ENCODE measurements around the gene ACTN4.

The ACTN4 gene

GRCh38 chr19:38662537-38663155 lies 15.2 kb downstream of the ACTN4 start:
- DNase-seq: no peak

DNA sequence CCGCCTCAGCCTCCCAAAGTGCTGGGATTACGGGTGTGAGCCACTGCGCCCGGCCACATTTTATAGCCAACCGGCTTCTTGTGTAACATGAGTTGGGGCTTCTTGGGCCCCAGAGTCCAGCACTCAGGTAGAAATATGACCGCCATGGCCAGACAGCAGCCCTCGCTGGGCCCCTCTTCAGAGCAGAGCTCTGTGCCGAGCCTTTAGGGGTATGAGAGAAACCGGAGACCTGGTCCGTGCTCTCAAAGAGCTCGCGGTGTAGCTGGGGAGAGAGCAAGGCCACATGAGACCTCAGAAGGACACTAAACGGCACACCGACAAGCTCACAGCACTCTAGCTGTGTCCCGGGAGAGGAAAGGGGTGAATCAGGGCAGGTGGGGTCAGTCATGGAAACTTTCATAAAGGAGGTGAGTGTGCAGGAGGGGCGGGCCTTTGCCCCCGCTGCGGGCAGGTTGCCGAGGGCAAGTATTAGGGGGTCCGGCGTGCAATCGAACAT lies 15.8 kb downstream of the ACTN4 start:
- DNase-seq: no peak

DNA sequence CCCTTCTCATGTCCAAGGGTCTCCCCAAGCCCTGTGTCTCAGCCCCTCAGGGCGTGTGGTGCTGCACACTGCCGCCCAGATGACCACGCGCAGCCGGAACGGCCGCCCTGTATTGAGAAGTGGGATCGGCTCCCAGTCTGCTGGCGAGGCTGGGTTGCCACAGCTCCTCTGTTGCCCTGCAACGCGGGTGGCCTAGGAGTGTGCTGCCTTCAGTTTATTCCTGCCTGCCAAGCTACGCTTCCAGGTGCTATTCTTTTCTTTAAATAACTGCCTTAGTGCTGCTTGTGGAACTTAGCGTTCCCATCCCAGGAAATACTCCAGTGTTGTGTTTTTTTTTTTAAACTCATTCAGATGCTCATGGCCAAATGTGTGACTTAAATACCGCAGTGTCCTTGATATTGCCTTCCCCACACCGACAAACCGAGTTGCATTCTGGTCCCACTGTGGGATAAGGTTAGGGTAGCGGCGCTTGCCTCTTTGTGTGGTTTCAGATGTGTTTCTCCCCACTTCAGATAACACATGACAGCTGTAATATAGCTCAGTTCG lies 16.6 kb downstream of the ACTN4 start:
- no peak for DNase-seq

- DNase-seq: no peak
These were observed 17.2 kb downstream of the ACTN4 start for GRCh38 chr19:38664503-38665211.

GRCh38 chr19:38665219-38665931 lies 17.9 kb downstream of the ACTN4 start:
- no peak for DNase-seq

DNA sequence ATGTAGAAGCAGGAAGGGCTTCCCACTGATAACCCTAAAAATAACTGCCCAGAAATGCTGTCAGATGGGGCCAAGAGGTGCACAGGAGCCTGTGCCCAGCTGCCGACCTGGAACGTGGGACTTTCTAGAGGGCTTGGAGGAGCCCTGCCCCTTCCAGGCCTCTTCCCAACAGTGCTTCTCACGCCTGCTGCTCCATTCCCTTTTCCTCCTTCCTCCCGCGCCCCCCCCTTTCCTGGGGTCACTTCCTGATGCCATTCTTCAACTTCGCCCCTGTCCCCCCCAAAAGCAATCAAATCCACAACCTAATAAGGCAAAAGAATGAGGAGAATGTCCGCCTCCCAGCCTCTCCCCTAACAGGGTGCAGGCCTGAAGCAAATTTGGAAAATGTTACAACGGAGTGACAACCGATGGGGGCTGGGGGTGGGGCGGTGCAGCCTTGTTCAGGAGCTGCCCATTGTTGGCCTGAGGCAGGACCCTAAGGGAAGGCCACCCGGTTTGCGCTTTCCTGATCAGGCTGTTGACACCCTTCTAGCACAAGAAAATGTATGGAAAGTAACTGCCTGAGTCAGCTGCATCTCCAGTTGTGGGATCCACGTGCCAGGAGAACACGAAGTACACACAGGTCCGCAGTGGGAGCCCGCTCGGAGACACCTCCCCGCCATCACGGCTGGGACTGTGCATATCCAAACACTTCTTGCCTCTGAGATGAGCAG lies 18.7 kb downstream of the ACTN4 start:
- DNase-seq: no peak

DNA sequence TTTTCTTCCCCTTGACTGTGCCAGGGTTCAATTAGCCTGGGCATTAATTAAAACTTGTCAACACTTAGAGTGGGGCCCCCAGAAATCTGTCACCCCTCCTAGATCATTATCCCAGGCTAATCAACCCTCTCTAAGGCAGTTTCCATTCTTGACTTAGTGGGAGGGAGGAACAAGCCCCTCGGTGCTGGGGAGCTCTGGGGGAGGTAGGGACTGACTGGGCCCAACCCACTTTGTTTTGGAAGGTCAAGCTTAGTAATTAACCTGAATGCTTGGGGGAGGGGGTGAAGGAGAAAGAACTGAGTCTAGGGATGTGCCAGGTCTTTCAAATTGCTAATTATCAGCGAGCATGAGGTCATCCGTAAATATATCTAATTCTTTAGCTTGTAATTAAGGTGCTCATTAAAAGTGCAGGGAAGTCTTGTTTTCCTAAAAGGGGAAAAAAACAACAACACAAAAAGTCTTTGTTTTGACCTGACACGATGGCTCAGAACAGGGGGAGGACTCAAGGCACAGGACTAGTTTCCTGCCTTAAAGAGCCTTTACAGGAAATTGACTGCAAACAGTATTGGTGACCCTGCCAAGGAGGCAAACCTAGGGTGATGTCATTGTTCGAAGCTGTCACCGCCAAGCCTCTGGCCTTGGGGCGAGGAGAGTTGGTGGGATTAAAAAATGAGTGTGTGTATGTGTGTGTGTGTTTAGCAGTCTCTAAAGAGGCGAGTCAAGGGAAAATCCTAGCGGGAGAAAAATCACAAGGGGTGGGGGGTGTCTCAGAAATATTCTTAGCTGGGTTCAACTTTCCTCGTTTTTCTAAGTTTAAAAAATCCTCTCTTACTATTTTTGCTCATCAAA lies 19.4 kb downstream of the ACTN4 start:
- DNase-seq: no peak

GRCh38 chr19:38667661-38668171 lies 20.3 kb downstream of the ACTN4 start:
- DNase-seq: no peak

DNA sequence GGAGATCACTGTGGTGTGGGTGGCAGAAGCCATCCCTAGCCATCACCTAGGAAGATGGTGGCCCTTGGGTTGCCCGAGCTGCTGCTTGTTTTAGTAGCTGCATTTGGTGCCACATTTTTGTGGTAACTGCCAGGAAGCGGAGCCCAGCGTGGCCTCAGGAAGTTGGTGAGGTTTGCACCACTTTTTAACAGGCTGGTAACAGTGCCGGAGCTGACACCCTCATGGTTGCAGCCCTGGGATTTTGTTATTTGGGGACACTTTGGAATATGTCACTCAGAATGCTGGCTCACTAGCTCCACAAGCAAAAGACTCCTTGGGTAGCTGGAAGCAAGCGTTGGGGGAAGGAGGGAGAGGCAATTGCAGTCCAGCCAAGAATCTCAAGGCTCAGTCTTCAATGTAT lies 22.1 kb downstream of the ACTN4 start:
- no peak for DNase-seq

- DNase-seq: no peak
These were observed 23.5 kb downstream of the ACTN4 start for GRCh38 chr19:38670921-38671398.

GRCh38 chr19:38671654-38672053 lies 24.2 kb downstream of the ACTN4 start:
- no peak for DNase-seq

DNA sequence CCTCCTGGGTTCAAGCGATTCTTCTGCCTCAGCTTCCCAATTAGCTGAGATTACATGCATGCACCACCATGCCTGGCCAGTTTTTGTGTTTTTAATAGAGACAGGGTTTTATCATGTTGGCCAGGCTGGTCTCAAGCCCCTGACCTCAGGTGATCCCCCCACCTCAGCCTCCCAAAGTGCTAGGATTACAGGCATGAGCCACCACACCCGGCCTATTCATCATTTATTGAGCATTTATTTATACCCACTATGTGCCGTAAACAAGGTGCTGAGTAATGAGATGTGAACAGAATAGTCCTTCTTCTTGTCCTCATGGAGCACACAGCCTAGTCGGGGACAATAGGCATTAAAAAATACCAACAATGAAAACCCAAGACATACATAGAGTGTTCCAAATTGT lies 25.6 kb downstream of the ACTN4 start:
- DNase-seq: no peak

GRCh38 chr19:38674388-38675171 lies 27.1 kb downstream of the ACTN4 start:
- no peak for DNase-seq

- no peak for DNase-seq
These were observed 28.2 kb downstream of the ACTN4 start for GRCh38 chr19:38675611-38676010.

- DNase-seq: no peak
These were observed 28.8 kb downstream of the ACTN4 start for GRCh38 chr19:38676023-38676877.

DNA sequence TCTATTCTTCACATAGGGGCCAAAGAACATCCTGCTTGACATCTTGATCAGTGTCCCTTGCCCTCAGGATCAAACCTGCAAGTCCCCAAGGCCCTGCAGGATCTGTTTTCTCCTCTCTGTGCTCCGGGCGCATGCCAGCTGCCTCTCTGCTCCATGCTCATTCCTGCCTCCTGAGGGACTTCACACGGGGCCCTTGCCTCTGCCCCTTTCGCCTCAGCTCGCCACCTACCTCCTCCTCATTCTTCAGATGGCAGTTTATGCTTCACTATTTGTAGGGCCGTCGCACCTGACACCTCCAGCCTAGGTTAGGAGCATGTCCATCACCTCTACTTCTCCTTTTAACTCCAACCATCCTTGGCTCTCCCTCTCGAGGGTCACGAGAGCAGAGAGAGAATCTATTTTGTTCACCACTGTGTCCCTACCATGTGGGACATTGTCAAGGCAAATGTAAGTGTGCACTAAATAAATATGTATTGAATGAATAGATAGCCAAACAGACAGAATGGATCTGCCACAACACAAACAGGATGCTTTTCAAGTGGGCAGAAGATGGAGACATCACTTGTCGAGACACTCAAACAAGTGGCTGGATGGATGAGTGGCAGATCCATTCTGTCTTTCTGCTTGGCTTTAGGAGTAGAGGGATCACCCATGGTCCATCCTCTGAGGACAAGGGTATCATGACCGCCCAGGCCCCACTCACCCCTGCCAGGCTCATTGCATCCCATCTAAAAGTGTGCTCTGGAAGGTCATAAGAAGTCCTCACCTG lies 29.6 kb downstream of the ACTN4 start:
- DNase-seq: no peak

- DNase-seq: no peak
These were observed 30.9 kb downstream of the ACTN4 start for GRCh38 chr19:38678217-38678890.

- DNase-seq: no peak
These were observed 31.5 kb downstream of the ACTN4 start for GRCh38 chr19:38678891-38679494.
